ENCODE measurements around the gene DCAKD. TPM values are rescaled to one million over a fixed set of nuclear protein-coding genes. Genes with fewer than 3 reads are reported as not detected.

The DCAKD gene
- total RNA-seq, 2 donors from 2014 or later = 91.1 to 111 TPM

GRCh38 chr17:45086391-45086790 is 35.0 kb upstream of the DCAKD start:
- intact Hi-C loops (cut with DNase I) = no loop called here
- Histone ChIP-seq H3K4me3 (no peak overlapping the region), H3K36me3 (peaks cover 8 to 17% of the 10 kb centered on the region in 2 donors), H3K9me3 (no peaks in the 10 kb centered on the region), H3K4me1 (replicated peaks) (peaks cover 14% of the 10 kb centered on the region), H3K27me3 (replicated peaks; ENCODE audit: insufficient read depth) (no peaks in the 10 kb centered on the region), H3K27ac (peak overlapping the region; percentile 10 to 55)
- TF ChIP-seq POLR2AphosphoS5 (IDR thresholded peaks at IDR 0.05) (no peak), POLR2A (IDR thresholded peaks at IDR 0.05) (no peak)
- TF ChIP-seq, protein P1, sequence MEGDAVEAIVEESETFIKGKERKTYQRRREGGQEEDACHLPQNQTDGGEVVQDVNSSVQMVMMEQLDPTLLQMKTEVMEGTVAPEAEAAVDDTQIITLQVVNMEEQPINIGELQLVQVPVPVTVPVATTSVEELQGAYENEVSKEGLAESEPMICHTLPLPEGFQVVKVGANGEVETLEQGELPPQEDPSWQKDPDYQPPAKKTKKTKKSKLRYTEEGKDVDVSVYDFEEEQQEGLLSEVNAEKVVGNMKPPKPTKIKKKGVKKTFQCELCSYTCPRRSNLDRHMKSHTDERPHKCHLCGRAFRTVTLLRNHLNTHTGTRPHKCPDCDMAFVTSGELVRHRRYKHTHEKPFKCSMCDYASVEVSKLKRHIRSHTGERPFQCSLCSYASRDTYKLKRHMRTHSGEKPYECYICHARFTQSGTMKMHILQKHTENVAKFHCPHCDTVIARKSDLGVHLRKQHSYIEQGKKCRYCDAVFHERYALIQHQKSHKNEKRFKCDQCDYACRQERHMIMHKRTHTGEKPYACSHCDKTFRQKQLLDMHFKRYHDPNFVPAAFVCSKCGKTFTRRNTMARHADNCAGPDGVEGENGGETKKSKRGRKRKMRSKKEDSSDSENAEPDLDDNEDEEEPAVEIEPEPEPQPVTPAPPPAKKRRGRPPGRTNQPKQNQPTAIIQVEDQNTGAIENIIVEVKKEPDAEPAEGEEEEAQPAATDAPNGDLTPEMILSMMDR (IDR thresholded peaks at IDR 0.05) = no peak
- no peak for DNase-seq (ENCODE audit: low spot score)
- 94% methylated on average over 4 of the region's 4 CpGs for WGBS

GRCh38 chr17:45081047-45081703 is 29.7 kb upstream of the DCAKD start:
- Histone ChIP-seq H3K4me3 (no peak overlapping the region), H3K9me3 (no peaks in the 10 kb centered on the region), H3K4me1 (replicated peaks) (no peaks in the 10 kb centered on the region), H3K36me3 (peaks cover 8 to 12% of the 10 kb centered on the region in 2 donors), H3K27ac (no peak overlapping the region), H3K27me3 (replicated peaks; ENCODE audit: insufficient read depth) (no peaks in the 10 kb centered on the region)
- intact Hi-C loops (cut with DNase I) = no loop called here
- 31% methylated on average over 6 of the region's 6 CpGs for WGBS
- TF ChIP-seq, protein P1 (IDR thresholded peaks at IDR 0.05) = no peak
- TF ChIP-seq POLR2AphosphoS5 (IDR thresholded peaks at IDR 0.05) (no peak), POLR2A (IDR thresholded peaks at IDR 0.05) (no peak)
- DNase-seq (ENCODE audit: low spot score) = no peak

DNA sequence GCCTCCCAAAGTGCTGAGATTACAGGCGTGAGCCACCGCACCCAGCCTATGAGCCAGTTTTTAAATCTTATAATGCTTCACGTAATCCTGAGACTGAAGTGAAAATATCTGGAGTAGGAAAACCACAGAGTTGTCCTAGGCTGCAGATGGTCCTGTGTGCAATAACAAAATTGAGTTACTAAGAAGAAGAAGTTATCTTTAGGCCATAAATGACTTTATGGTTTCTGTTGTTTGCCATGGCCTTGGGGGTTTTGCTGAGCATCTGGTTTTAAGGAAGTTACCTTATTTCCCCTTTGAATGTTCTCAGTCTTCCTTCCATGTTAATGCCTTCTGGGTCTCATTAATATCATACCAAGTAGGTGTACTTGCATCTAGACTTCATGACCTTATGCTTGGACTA is 26.2 kb upstream of the DCAKD start:
- TF ChIP-seq POLR2A (IDR thresholded peaks at IDR 0.05) = no peak
- TF ChIP-seq, protein P1 (IDR thresholded peaks at IDR 0.05) = no peak
- no peak for TF ChIP-seq POLR2AphosphoS5 (IDR thresholded peaks at IDR 0.05)
- H3K9me3 ChIP-seq = no peaks in the 10 kb centered on the region
- H3K4me3 ChIP-seq = no peak overlapping the region
- H3K4me1 ChIP-seq (replicated peaks) = no peaks in the 10 kb centered on the region
- H3K27me3 ChIP-seq (replicated peaks; ENCODE audit: insufficient read depth) = no peaks in the 10 kb centered on the region
- DNase-seq (ENCODE audit: low spot score) = no peak
- H3K27ac ChIP-seq = peak overlapping the region in 1 of 2 donors; percentile 62
- intact Hi-C loops (cut with DNase I) = no loop called here
- H3K36me3 ChIP-seq = peaks cover 8 to 9% of the 10 kb centered on the region in 2 donors
- WGBS = 95% methylated on average over 3 of the region's 3 CpGs

GRCh38 chr17:45073414-45074070 is 22.1 kb upstream of the DCAKD start:
- H3K9me3 ChIP-seq = no peaks in the 10 kb centered on the region
- H3K4me1 ChIP-seq (replicated peaks) = no peaks in the 10 kb centered on the region
- TF ChIP-seq POLR2A (IDR thresholded peaks at IDR 0.05) = no peak
- TF ChIP-seq POLR2AphosphoS5 (IDR thresholded peaks at IDR 0.05) = no peak
- TF ChIP-seq, protein P1 (IDR thresholded peaks at IDR 0.05) = no peak
- intact Hi-C loops (cut with DNase I) = no loop called here
- no peak for DNase-seq (ENCODE audit: low spot score)
- 86% methylated on average over 5 of the region's 5 CpGs for WGBS
- H3K4me3 ChIP-seq = no peak overlapping the region
- H3K27me3 ChIP-seq (replicated peaks; ENCODE audit: insufficient read depth) = no peaks in the 10 kb centered on the region
- no peaks in the 10 kb centered on the region for H3K36me3 ChIP-seq
- no peak overlapping the region for H3K27ac ChIP-seq

DNA sequence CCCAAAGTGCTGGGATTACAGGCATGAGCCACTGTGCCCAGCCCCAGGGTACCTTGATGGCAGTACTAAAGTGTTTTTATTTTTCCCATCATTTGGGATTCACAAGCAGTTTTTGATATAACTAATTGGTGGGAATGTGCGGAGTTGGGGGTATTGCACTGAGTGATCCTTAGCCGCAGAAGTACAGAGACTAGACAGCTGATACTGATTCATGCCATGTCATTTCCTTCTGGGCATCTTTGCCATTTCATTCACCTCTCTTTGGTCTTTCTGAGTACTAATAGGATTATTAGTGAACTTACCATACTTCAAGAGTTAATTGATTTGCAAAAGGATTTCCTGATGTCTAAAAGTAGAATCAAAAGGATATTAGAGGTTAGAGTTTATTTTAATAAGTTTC is 19.4 kb upstream of the DCAKD start:
- WGBS = 81% methylated on average over 2 of the region's 2 CpGs
- no peaks in the 10 kb centered on the region for H3K27me3 ChIP-seq (replicated peaks; ENCODE audit: insufficient read depth)
- no peak overlapping the region for H3K27ac ChIP-seq
- no peak for TF ChIP-seq POLR2A (IDR thresholded peaks at IDR 0.05)
- TF ChIP-seq POLR2AphosphoS5 (IDR thresholded peaks at IDR 0.05) = no peak
- TF ChIP-seq, protein P1 (IDR thresholded peaks at IDR 0.05) = no peak
- H3K4me3 ChIP-seq = no peak overlapping the region
- H3K36me3 ChIP-seq = no peaks in the 10 kb centered on the region
- H3K4me1 ChIP-seq (replicated peaks) = no peaks in the 10 kb centered on the region
- no peak for DNase-seq (ENCODE audit: low spot score)
- H3K9me3 ChIP-seq = no peaks in the 10 kb centered on the region
- intact Hi-C loops (cut with DNase I) = no loop called here
